K562 (cell line): ENCODE data around the gene ITGA7. TPM values are rescaled to one million over a fixed set of nuclear protein-coding genes. Genes with fewer than 3 reads are reported as not detected.
A peak's percentile ranks its signal among the peaks of the same experiment; 100 is the strongest.

ENCODE experiments used
- ATF7 ChIP-seq: fragments of 450-650 bp; IDR thresholded peaks from 2 replicates; pipeline ENCODE4 v1.7.1; 2014; ENCODE audit warnings: mild to moderate bottlenecking, moderate library complexity
- CCAR2 ChIP-seq: fragments of 200-400 bp; formaldehyde crosslinking; IDR thresholded peaks from 2 replicates; pipeline ENCODE4 v1.6.1; 2017; ENCODE audit warnings: mild to moderate bottlenecking, low read depth, low read length
- HDAC1 ChIP-seq, 2 experiments: fragments of 450-650 bp; IDR thresholded peaks; 2 replicates each; pipeline ENCODE4 v1.6.1; 2016 to 2017; ENCODE audit warnings: inconsistent platforms in 1 of 2, mild to moderate bottlenecking in 1 of 2, moderate library complexity in 1 of 2
- HDAC3 ChIP-seq: fragments of 450-650 bp; IDR thresholded peaks from 2 replicates; pipeline ENCODE4 v1.6.1; 2018; ENCODE audit warnings: borderline replicate concordance, mild to moderate bottlenecking, moderate library complexity; ENCODE audit not compliant: partially characterized antibody
- HOXB6 ChIP-seq: fragments of 250-450 bp; sonication (Bioruptor Pico); IDR thresholded peaks from 2 replicates; pipeline ENCODE4 v1.5.1; 2022; ENCODE audit warnings: mild to moderate bottlenecking, borderline replicate concordance
- MAZ ChIP-seq, 2 experiments: fragments of 450-650 bp in 1 of 2; sonication (generic) in 1 of 2; formaldehyde crosslinking; IDR thresholded peaks in 1 of 2; conservative IDR thresholded peaks in 1 of 2; 2 replicates each; pipeline versions ENCODE4 v1.4.0 to v1.5.0; 2020; ENCODE audit warnings: mild to moderate bottlenecking in 1 of 2, missing genetic modification reagents in 1 of 2
- MCM3 ChIP-seq: fragments of 450-650 bp; IDR thresholded peaks from 2 replicates; pipeline ENCODE4 v1.6.1; 2016
- PTBP1 ChIP-seq: fragments of 200-400 bp; formaldehyde crosslinking; IDR thresholded peaks from 2 replicates; pipeline ENCODE4 v1.6.1; 2017; ENCODE audit warnings: low read depth, low read length
- PURB ChIP-seq: sonication (generic); formaldehyde crosslinking; IDR thresholded peaks from 2 replicates; pipeline ENCODE4 v1.9.0; 2021; ENCODE audit warnings: low read depth, mild to moderate bottlenecking, missing genetic modification reagents
- RFX1 ChIP-seq: fragments of 450-650 bp; IDR thresholded peaks from 2 replicates; pipeline ENCODE4 v1.6.1; 2016; ENCODE audit warnings: mild to moderate bottlenecking, moderate library complexity
- TAF1 ChIP-seq: IDR thresholded peaks from 2 replicates; pipeline ENCODE4 v1.6.1; 2011; ENCODE audit warnings: mild to moderate bottlenecking, low read length, moderate library complexity; ENCODE audit not compliant: insufficient read depth, control insufficient read depth, severe bottlenecking; ENCODE audit errors: extremely low read depth
- ZNF134 ChIP-seq: fragments of 250-450 bp; sonication (Bioruptor Pico); conservative IDR thresholded peaks from 2 replicates; pipeline ENCODE4 v1.4.0; 2020
- ZNF561 ChIP-seq: fragments of 450-650 bp; formaldehyde crosslinking; conservative IDR thresholded peaks from 2 replicates; pipeline ENCODE4 v1.4.0; 2020; ENCODE audit warnings: mild to moderate bottlenecking, moderate library complexity
- ZNF699 ChIP-seq: fragments of 250-450 bp; sonication (Bioruptor Pico); IDR thresholded peaks from 2 replicates; pipeline ENCODE4 v1.8.0; 2021; ENCODE audit warnings: mild to moderate bottlenecking, moderate library complexity; ENCODE audit not compliant: insufficient replicate concordance
- polyA plus RNA-seq, 8 experiments: library from polyadenylated mRNA; depleted of rRNA in 4 of 8; stranded (reverse) in 5 of 8; unstranded in 3 of 8; fragments of >200 nt; fragmentation: Nextera tagmentation in 2 of 8; fragmentation: Illumina TruSeq in 1 of 8; extraction: Ambion mirVana in 2 of 8; extraction: Trizol in 1 of 8; gene quantifications; 2 replicates each; pipeline versions ENCODE4 v1.2.1 to v1.2.3, GENCODE V29; 2011 to 2014; ENCODE audit warnings: inconsistent platforms in 1 of 8, missing spikeins in 1 of 8
- total RNA-seq, 7 experiments: library from RNA; depleted of rRNA in 6 of 7; stranded (reverse); fragments of >200 nt in 6 of 7; fragmentation: Illumina TruSeq in 2 of 7; extraction: Trizol in 2 of 7; gene quantifications; 2 replicates each; pipeline versions ENCODE4 v1.2.1 to v1.2.3, GENCODE V29; 2011 to 2021; ENCODE audit warnings: low replicate concordance in 1 of 7
- TF ChIP-seq, protein P1 (sequence below): fragments of 450-650 bp; IDR thresholded peaks from 2 replicates; pipeline ENCODE4 v1.6.1; 2017; ENCODE audit warnings: antibody characterized with exemption
- TF ChIP-seq, protein P2 (sequence below): sonication (generic); formaldehyde crosslinking; IDR thresholded peaks from 2 replicates; pipeline ENCODE4 v1.8.0; 2022; ENCODE audit warnings: mild to moderate bottlenecking, missing genetic modification reagents
- TF ChIP-seq, protein P3 (sequence below): sonication (generic); formaldehyde crosslinking; IDR thresholded peaks from 2 replicates; pipeline ENCODE4 v1.8.0; 2023; ENCODE audit warnings: mild to moderate bottlenecking, missing genetic modification reagents
- TF ChIP-seq, protein P4 (sequence below): fragments of 250-450 bp; sonication (Bioruptor Pico); IDR thresholded peaks from 2 replicates; pipeline ENCODE4 v1.4.0; 2020; ENCODE audit warnings: mild to moderate bottlenecking, moderate library complexity

Gene ITGA7
- total and polyA plus RNA-seq, 9 of the 15 experiments (the other 6 are each of a cell fraction or from before 2014, with no cell fraction given) = 0.11 to 2.3 (median 0.56) TPM; not detected in 1

DNA sequence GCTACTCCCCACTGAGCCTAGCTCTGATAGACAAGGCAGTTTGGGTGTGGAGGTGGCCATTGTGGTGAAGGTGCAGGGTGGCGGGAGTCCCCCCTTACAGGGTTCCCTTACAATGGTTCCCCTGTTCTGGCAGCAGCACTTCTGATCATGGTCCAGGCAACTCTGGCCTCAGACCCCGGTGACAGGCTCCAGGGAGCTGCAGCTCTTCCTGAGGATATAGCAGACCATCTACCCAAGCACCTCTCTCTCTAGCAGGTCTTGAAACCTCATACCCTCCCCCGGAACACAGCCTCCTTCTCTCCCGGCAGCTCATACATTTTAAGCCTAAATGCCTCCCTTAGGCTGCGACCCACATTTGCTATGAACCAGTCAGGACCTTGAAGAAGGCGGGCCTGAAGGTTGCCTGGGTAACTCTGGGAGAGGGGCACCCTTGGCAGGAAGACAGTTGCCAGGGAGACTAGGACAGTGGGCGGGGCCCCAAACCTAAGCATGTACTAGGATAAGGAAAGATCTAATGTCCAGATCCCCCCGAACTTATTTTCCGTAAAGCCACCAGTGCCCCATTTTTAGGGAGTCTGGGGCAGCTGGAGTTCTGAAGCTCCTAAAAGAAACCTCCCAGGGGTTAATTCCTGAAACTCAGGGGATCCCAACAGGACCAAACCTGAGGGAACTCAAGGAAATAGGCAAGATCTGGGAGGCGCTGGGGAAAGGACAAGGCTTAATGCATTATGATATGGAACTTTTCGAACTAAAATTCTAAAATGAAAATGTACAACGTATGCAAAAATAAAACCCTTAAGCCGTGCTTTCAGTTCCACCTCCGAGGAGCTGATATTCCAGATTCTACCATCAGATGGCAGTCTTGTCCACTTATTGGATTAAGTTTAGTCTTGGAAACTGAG lies 30.7 kb upstream of the ITGA7 start (continued):
- TF ChIP-seq, protein P1, sequence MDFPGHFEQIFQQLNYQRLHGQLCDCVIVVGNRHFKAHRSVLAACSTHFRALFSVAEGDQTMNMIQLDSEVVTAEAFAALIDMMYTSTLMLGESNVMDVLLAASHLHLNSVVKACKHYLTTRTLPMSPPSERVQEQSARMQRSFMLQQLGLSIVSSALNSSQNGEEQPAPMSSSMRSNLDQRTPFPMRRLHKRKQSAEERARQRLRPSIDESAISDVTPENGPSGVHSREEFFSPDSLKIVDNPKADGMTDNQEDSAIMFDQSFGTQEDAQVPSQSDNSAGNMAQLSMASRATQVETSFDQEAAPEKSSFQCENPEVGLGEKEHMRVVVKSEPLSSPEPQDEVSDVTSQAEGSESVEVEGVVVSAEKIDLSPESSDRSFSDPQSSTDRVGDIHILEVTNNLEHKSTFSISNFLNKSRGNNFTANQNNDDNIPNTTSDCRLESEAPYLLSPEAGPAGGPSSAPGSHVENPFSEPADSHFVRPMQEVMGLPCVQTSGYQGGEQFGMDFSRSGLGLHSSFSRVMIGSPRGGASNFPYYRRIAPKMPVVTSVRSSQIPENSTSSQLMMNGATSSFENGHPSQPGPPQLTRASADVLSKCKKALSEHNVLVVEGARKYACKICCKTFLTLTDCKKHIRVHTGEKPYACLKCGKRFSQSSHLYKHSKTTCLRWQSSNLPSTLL = no peak
- no peak for TF ChIP-seq ZNF561 (CRISPR knock-in tag)
- 0 out of 4 replicates have a peak, but pooled peaks of 1 of the 2 experiments have one; percentile 41 for TF ChIP-seq MAZ (CRISPR knock-in tag; conservative IDR thresholded peaks at IDR 0.05 in 1 of 2, IDR thresholded peaks at IDR 0.05 in 1 of 2)
- no peak for TF ChIP-seq ZNF699 (CRISPR knock-in tag)
- peak; percentile 95 for TF ChIP-seq RFX1
- TF ChIP-seq, protein P2, sequence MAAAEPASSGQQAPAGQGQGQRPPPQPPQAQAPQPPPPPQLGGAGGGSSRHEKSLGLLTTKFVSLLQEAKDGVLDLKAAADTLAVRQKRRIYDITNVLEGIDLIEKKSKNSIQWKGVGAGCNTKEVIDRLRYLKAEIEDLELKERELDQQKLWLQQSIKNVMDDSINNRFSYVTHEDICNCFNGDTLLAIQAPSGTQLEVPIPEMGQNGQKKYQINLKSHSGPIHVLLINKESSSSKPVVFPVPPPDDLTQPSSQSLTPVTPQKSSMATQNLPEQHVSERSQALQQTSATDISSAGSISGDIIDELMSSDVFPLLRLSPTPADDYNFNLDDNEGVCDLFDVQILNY (CRISPR knock-in tag) = no peak
- 0 out of 2 replicates have a peak, but pooled peaks have one; percentile 12 for TF ChIP-seq ATF7
- no peak for TF ChIP-seq HDAC1 (IDR thresholded peaks at IDR 0.05)
- TF ChIP-seq PURB (CRISPR knock-in tag) = no peak
- no peak for TF ChIP-seq CCAR2
- TF ChIP-seq TAF1 = no peak
- no peak for TF ChIP-seq HDAC3
- no peak for TF ChIP-seq ZNF134 (CRISPR knock-in tag)
- TF ChIP-seq, protein P3, sequence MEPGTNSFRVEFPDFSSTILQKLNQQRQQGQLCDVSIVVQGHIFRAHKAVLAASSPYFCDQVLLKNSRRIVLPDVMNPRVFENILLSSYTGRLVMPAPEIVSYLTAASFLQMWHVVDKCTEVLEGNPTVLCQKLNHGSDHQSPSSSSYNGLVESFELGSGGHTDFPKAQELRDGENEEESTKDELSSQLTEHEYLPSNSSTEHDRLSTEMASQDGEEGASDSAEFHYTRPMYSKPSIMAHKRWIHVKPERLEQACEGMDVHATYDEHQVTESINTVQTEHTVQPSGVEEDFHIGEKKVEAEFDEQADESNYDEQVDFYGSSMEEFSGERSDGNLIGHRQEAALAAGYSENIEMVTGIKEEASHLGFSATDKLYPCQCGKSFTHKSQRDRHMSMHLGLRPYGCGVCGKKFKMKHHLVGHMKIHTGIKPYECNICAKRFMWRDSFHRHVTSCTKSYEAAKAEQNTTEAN (CRISPR knock-in tag) = no peak
- no peak for TF ChIP-seq PTBP1
- no peak for TF ChIP-seq HOXB6 (CRISPR knock-in tag)
- TF ChIP-seq, protein P4, sequence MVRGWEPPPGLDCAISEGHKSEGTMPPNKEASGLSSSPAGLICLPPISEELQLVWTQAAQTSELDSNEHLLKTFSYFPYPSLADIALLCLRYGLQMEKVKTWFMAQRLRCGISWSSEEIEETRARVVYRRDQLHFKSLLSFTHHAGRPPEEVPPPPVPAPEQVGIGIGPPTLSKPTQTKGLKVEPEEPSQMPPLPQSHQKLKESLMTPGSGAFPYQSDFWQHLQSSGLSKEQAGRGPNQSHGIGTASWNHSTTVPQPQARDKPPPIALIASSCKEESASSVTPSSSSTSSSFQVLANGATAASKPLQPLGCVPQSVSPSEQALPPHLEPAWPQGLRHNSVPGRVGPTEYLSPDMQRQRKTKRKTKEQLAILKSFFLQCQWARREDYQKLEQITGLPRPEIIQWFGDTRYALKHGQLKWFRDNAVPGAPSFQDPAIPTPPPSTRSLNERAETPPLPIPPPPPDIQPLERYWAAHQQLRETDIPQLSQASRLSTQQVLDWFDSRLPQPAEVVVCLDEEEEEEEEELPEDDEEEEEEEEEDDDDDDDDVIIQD = no peak
- TF ChIP-seq MCM3 = no peak
